ENCODE measurements around the gene GPR12.

DNA sequence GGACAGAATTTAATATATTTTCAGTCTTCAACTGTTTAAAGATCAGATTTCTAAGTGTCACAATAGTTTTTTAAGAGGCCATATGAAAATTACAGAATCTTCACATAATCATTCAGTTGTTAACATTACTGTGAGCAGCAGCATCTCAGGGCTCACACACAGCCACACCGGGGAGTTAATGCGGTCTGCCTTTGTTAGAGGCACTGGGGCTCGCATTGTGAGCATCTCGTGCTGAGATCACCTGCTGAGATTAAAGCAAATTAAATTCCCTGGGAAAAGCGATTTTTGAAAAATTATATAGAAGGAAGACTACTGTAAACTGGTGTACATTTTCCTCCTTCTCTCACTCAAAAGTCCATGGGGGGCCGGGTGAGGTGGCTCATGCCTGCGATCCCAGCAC, 16.6 kb downstream of the GPR12 start:
- TF ChIP-seq POLR2A (IDR thresholded peaks at IDR 0.05) = no peak
- no peak for TF ChIP-seq POLR2AphosphoS5 (IDR thresholded peaks at IDR 0.05)

All from breast epithelium (tissue), 3 donors.